ENCODE results near the gene ATP9A. TPM values are rescaled to one million over a fixed set of nuclear protein-coding genes. Genes with fewer than 3 reads are reported as not detected.

ATP9A gene
- total RNA-seq, 1 experiment from 2014 or later: 12.1 TPM

DNA sequence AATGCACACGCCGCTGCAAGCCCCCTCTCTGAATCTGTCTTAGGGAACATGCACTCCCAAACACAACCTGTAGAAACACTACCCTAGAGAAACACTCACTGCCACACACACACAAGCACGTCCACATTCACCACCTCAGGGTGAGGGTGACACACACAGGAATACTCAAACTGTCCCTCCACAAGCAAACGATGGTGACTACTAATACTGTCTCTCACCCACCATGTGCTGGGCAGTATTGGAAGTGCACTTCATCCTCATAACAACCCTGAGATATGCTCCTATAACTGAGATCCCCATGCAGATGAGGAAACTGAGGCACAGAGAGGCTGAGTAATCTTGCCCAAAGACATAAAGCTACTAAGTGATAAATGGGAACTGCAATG, 55.0 kb downstream of the ATP9A start:
- Histone ChIP-seq H3K9me3 (ENCODE audit: control insufficient read depth, low read depth, low read length) (no peaks in the 10 kb centered on the region), H3K27ac (ENCODE audit: insufficient read length, low read depth, low read length) (no peak overlapping the region), H4K20me1 (ENCODE audit: control insufficient read depth, insufficient read depth, insufficient read length) (no peaks in the 10 kb centered on the region), H3K18ac (ENCODE audit: insufficient read length, low read depth, low read length) (no peak overlapping the region), H4K8ac (replicated peaks; ENCODE audit: insufficient read length, low read depth, low read length) (no peak overlapping the region), H2BK120ac (ENCODE audit: low read depth, low read length, poor library complexity, severe bottlenecking) (no peak overlapping the region), H3K4me1 (ENCODE audit: insufficient read depth, low read length) (peaks cover 12% of the 10 kb centered on the region; the same call in 1 of the 2 replicates), H3T11ph (ENCODE audit: low read length) (no peak overlapping the region), H2AFZ (ENCODE audit: low read length) (no peak overlapping the region), H3K23ac (ENCODE audit: insufficient read length, low read depth, low read length) (no peak overlapping the region), H4K91ac (ENCODE audit: insufficient read length, low read depth, low read length) (no peak overlapping the region), H3K79me1 (ENCODE audit: insufficient read depth, low read depth, low read length, poor library complexity, severe bottlenecking) (no peaks in the 10 kb centered on the region), H3K4me2 (ENCODE audit: insufficient read depth, insufficient read length, low read length) (no peak overlapping the region), H3K23me2 (ENCODE audit: insufficient read length, low read depth, low read length, poor library complexity, severe bottlenecking) (peaks cover 5% of the 10 kb centered on the region), H2BK15ac (ENCODE audit: low read depth, low read length) (no peak overlapping the region), H2BK20ac (ENCODE audit: low read depth, low read length, poor library complexity, severe bottlenecking) (no peak overlapping the region), H3K9ac (ENCODE audit: extremely low read depth, insufficient read length, low read length) (no peak overlapping the region), H3K27me3 (ENCODE audit: insufficient read depth, low read length) (no peaks in the 10 kb centered on the region), H2BK5ac (ENCODE audit: insufficient read length, low read length) (no peak overlapping the region), H3K4ac (ENCODE audit: low read depth, low read length) (no peak overlapping the region), H2AK5ac (ENCODE audit: insufficient read length, low read length) (no peak overlapping the region), H4K5ac (ENCODE audit: insufficient read length, low read depth, low read length) (no peak overlapping the region), H2BK12ac (ENCODE audit: insufficient read length, low read depth, low read length) (no peak overlapping the region), H3K14ac (ENCODE audit: insufficient read depth, low read length) (no peak overlapping the region), H3K79me2 (ENCODE audit: insufficient read depth, low read length) (no peaks in the 10 kb centered on the region), H3K56ac (ENCODE audit: insufficient read length, low read depth, low read length) (no peak overlapping the region)
- no peak for DNase-seq
- no peaks in the 10 kb centered on the region for H3K27me3 Mint-ChIP-seq (ENCODE audit: low read depth)
- H3K4me1 Mint-ChIP-seq: peaks cover 34 to 55% of the 10 kb centered on the region in 2 experiments
- H3K36me3 Mint-ChIP-seq (ENCODE audit: insufficient read depth in 1 of 3, low read depth in 3 of 3): peaks cover 0 to 4% (median 0%) of the 10 kb centered on the region in 3 experiments; a peak in 2 of 7 replicates
- no peak overlapping the region for H3K4me3 Mint-ChIP-seq
- no peak overlapping the region for H3K27ac Mint-ChIP-seq
- TF ChIP-seq, protein P1, sequence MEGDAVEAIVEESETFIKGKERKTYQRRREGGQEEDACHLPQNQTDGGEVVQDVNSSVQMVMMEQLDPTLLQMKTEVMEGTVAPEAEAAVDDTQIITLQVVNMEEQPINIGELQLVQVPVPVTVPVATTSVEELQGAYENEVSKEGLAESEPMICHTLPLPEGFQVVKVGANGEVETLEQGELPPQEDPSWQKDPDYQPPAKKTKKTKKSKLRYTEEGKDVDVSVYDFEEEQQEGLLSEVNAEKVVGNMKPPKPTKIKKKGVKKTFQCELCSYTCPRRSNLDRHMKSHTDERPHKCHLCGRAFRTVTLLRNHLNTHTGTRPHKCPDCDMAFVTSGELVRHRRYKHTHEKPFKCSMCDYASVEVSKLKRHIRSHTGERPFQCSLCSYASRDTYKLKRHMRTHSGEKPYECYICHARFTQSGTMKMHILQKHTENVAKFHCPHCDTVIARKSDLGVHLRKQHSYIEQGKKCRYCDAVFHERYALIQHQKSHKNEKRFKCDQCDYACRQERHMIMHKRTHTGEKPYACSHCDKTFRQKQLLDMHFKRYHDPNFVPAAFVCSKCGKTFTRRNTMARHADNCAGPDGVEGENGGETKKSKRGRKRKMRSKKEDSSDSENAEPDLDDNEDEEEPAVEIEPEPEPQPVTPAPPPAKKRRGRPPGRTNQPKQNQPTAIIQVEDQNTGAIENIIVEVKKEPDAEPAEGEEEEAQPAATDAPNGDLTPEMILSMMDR (conservative IDR thresholded peaks at IDR 0.05): no peak
- no CpG with 5 or more reads among the region's 4 CpGs for WGBS (ENCODE audit: extremely low coverage, insufficient read length, low lambda C conversion rate)
- no peaks in the 10 kb centered on the region; a peak in 1 of 5 replicates for H3K9me3 Mint-ChIP-seq

Data from H9 (cell line).